GM23338 (cell line): Measurements from ENCODE around the gene RHBDF2. TPM values are rescaled to one million over a fixed set of nuclear protein-coding genes. Genes with fewer than 3 reads are reported as not detected.

Experiments
- ATAC-seq: fragments of 200-7000 bp; cut with Tn5 transposase; 3 replicates; pipeline ENCODE4 v1.9.1; 2020
- DNase-seq: peaks from one replicate; pipeline ENCODE4 v3.0.0-alpha.2; 2015; ENCODE audit warnings: low spot score
- H2AFZ ChIP-seq: fragments of 200-600 bp; sonication (generic); 2 replicates; pipeline ENCODE4 v1.8.0; 2016; ENCODE audit warnings: antibody characterized with exemption, mild to moderate bottlenecking, moderate library complexity
- H3F3A ChIP-seq: fragments of 200-600 bp; sonication (generic); replicated peaks from 2 replicates; pipeline ENCODE4 v1.8.0; 2017; ENCODE audit warnings: antibody characterized with exemption, mixed run types, low read depth
- H3K27ac ChIP-seq: fragments of 200-600 bp; sonication (generic); 2 replicates; pipeline ENCODE4 v1.6.1; 2016; ENCODE audit warnings: low read depth
- H3K27me3 ChIP-seq: fragments of 200-600 bp; sonication (generic); 2 replicates; pipeline ENCODE4 v1.8.0; 2016; ENCODE audit warnings: mild to moderate bottlenecking, mixed run types, moderate library complexity; ENCODE audit not compliant: insufficient read depth
- H3K36me3 ChIP-seq: fragments of 200-600 bp; sonication (generic); 2 replicates; pipeline ENCODE4 v1.8.0; 2016; ENCODE audit warnings: mild to moderate bottlenecking; ENCODE audit not compliant: insufficient read depth
- H3K4me1 ChIP-seq: fragments of 200-600 bp; sonication (generic); 2 replicates; pipeline ENCODE4 v1.8.0; 2016; ENCODE audit warnings: mild to moderate bottlenecking, moderate library complexity; ENCODE audit not compliant: insufficient read depth
- H3K4me2 ChIP-seq: fragments of 200-600 bp; sonication (generic); 2 replicates; pipeline ENCODE4 v1.7.1; 2017; ENCODE audit warnings: mixed run types
- H3K4me3 ChIP-seq: fragments of 200-600 bp; sonication (generic); 2 replicates; pipeline ENCODE4 v1.6.1; 2016; ENCODE audit warnings: mixed run types
- H3K79me2 ChIP-seq: fragments of 200-600 bp; sonication (generic); replicated peaks from 2 replicates; pipeline ENCODE4 v1.8.0; 2017; ENCODE audit warnings: mild to moderate bottlenecking; ENCODE audit not compliant: insufficient read depth
- H3K9me2 ChIP-seq: fragments of 200-600 bp; sonication (generic); 2 replicates; pipeline ENCODE4 v1.8.0; 2017; ENCODE audit not compliant: insufficient read depth
- H4K20me1 ChIP-seq: fragments of 200-600 bp; sonication (generic); replicated peaks from 2 replicates; pipeline ENCODE4 v1.8.0; 2017; ENCODE audit warnings: mild to moderate bottlenecking; ENCODE audit not compliant: insufficient read depth
- H3K27ac Mint-ChIP-seq: 2 replicates; pipeline ENCODE4 v1.8.0; 2020; ENCODE audit warnings: inconsistent platforms, mild to moderate bottlenecking, moderate library complexity, mixed read lengths
- H3K27me3 Mint-ChIP-seq: 3 replicates; pipeline ENCODE4 v1.8.0; 2022; ENCODE audit warnings: low read depth, mild to moderate bottlenecking, moderate library complexity, mixed read lengths, inconsistent platforms; ENCODE audit not compliant: insufficient read depth, poor library complexity
- H3K36me3 Mint-ChIP-seq: 3 replicates; pipeline ENCODE4 v1.8.0; 2021; ENCODE audit warnings: low read depth, mild to moderate bottlenecking, inconsistent platforms, moderate library complexity, mixed read lengths
- H3K4me1 Mint-ChIP-seq: 3 replicates; pipeline ENCODE4 v1.8.0; 2020; ENCODE audit warnings: mild to moderate bottlenecking, inconsistent platforms, mixed read lengths
- H3K4me3 Mint-ChIP-seq: 3 replicates; pipeline ENCODE4 v1.8.0; 2021; ENCODE audit warnings: moderate library complexity, mild to moderate bottlenecking, inconsistent platforms, mixed read lengths
- H3K9me3 Mint-ChIP-seq: 3 replicates; pipeline ENCODE4 v1.8.0; 2020; ENCODE audit warnings: moderate library complexity, mild to moderate bottlenecking, inconsistent platforms, mixed read lengths
- CREB1 ChIP-seq: fragments of 250-450 bp; sonication (Bioruptor Pico); IDR thresholded peaks from 2 replicates; pipeline ENCODE4 v1.5.0; 2020; ENCODE audit warnings: low read depth, mild to moderate bottlenecking, moderate library complexity
- EZH2 ChIP-seq: fragments of 200-600 bp; sonication (generic); IDR thresholded peaks from one replicate; pipeline ENCODE4 v1.8.0; 2017; ENCODE audit warnings: antibody characterized with exemption, mild to moderate bottlenecking, low read depth; ENCODE audit not compliant: unreplicated experiment
- EZH2phosphoT487 ChIP-seq: fragments of 200-600 bp; sonication (generic); IDR thresholded peaks from one replicate; pipeline ENCODE4 v1.8.1; 2018; ENCODE audit warnings: antibody characterized with exemption; ENCODE audit not compliant: unreplicated experiment
- JUNB ChIP-seq: IDR thresholded peaks from one replicate; pipeline ENCODE4 v1.6.1; 2016; ENCODE audit warnings: antibody characterized with exemption; ENCODE audit not compliant: unreplicated experiment
- NANOG ChIP-seq: IDR thresholded peaks from 2 replicates; pipeline ENCODE4 v1.6.1; 2016; ENCODE audit warnings: antibody characterized with exemption, borderline replicate concordance
- POLR2AphosphoS5 ChIP-seq: IDR thresholded peaks from 2 replicates; pipeline ENCODE4 v1.6.1; 2016; ENCODE audit warnings: antibody characterized with exemption, low read depth
- STAT1 ChIP-seq: IDR thresholded peaks from one replicate; pipeline ENCODE4 v1.6.1; 2016; ENCODE audit warnings: antibody characterized with exemption; ENCODE audit not compliant: unreplicated experiment
- ZNF114 ChIP-seq: fragments of 250-450 bp; sonication (Bioruptor Pico); IDR thresholded peaks from 2 replicates; pipeline ENCODE4 v1.5.0; 2020; ENCODE audit warnings: mild to moderate bottlenecking, moderate library complexity
- ZNF331 ChIP-seq: fragments of 250-450 bp; sonication (Bioruptor Pico); IDR thresholded peaks from 2 replicates; pipeline ENCODE4 v1.5.0; 2020; ENCODE audit warnings: low read depth, mild to moderate bottlenecking, moderate library complexity
- polyA plus RNA-seq: library from polyadenylated mRNA; unstranded; fragments of >200 nt; fragmentation: Nextera tagmentation; extraction: Ambion mirVana; gene quantifications from 2 replicates; pipeline ENCODE4 v1.2.1, GENCODE V29; 2016
- total RNA-seq: library from RNA; depleted of rRNA; stranded (reverse); fragments of >200 nt; shearing (Covaris generic); gene quantifications from 2 replicates; pipeline ENCODE4 v1.2.3, GENCODE V29; 2014
- TF ChIP-seq, protein P1 (sequence below): fragments of 250-450 bp; sonication (Bioruptor Pico); IDR thresholded peaks from 2 replicates; pipeline ENCODE4 v1.5.0; 2020; ENCODE audit warnings: mild to moderate bottlenecking, moderate library complexity
- TF ChIP-seq, protein P2 (sequence below), 2 experiments: fragments of 200-600 bp in 1 of 2; sonication (generic) in 1 of 2; conservative IDR thresholded peaks; 2 replicates each; pipeline versions ENCODE4 v1.5.1 to v1.6.1; 2016 to 2017; ENCODE audit warnings: antibody characterized with exemption in 2 of 2, low read depth in 2 of 2, mild to moderate bottlenecking in 2 of 2, moderate library complexity in 1 of 2
- TF ChIP-seq, protein P3 (sequence below): IDR thresholded peaks from one replicate; pipeline ENCODE4 v1.6.1; 2018; ENCODE audit warnings: antibody characterized with exemption; ENCODE audit not compliant: unreplicated experiment
- TF ChIP-seq, protein P4 (sequence below): IDR thresholded peaks from 2 replicates; pipeline ENCODE4 v1.6.1; 2016; ENCODE audit warnings: antibody characterized with exemption

RHBDF2 gene
- total and polyA plus RNA-seq, 2 experiments from 2014 or later: 9.4 to 29.5 TPM

DNA sequence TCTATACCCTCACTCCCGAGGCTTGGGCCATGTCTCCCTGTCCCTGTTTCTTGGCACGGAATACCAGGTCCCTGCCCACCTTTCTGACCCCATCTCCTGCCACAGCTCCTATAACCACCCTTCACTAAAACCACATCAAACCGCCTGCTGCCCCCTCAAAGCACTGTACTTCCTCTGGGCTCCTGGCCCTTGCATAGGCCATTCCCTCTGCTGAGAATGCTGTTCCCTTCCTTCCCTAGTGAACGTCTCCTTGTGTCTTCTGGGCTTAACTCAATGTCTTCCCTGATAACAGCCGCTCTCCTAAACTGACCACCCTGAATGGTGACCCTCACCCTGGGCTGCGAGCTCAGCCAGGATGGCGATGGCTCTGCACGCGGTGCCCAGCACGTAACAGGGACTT is 23.1 kb downstream of the RHBDF2 start:
- H3K79me2 ChIP-seq: no peaks in the 10 kb centered on the region
- no peaks in the 10 kb centered on the region for H3K27me3 ChIP-seq
- no peaks in the 10 kb centered on the region for H3K4me1 Mint-ChIP-seq
- DNase-seq: no peak
- no peak overlapping the region for H3K4me3 Mint-ChIP-seq
- H3K36me3 Mint-ChIP-seq: peaks cover 3% of the 10 kb centered on the region; the same call in 1 of the 3 replicates
- no peaks in the 10 kb centered on the region for H4K20me1 ChIP-seq
- H3K9me3 Mint-ChIP-seq: no peaks in the 10 kb centered on the region
- no peak overlapping the region for H3K4me3 ChIP-seq
- H3K9me2 ChIP-seq: no peaks in the 10 kb centered on the region
- no peak for ATAC-seq
- no peaks in the 10 kb centered on the region for H3K36me3 ChIP-seq
- H3K4me1 ChIP-seq: no peaks in the 10 kb centered on the region
- peaks cover 11% of the 10 kb centered on the region for H3K27me3 Mint-ChIP-seq
- no peaks in the 10 kb centered on the region for H3F3A ChIP-seq
- H3K4me2 ChIP-seq: no peak overlapping the region
- H2AFZ ChIP-seq: no peak overlapping the region
- H3K27ac ChIP-seq: no peak overlapping the region
- TF ChIP-seq EZH2 (no peak), EZH2phosphoT487 (no peak), ZNF114 (no peak), ZNF331 (CRISPR knock-in tag) (no peak), NANOG (no peak), STAT1 (no peak), CREB1 (no peak), JUNB (no peak), POLR2AphosphoS5 (no peak)
- TF ChIP-seq, protein P1, sequence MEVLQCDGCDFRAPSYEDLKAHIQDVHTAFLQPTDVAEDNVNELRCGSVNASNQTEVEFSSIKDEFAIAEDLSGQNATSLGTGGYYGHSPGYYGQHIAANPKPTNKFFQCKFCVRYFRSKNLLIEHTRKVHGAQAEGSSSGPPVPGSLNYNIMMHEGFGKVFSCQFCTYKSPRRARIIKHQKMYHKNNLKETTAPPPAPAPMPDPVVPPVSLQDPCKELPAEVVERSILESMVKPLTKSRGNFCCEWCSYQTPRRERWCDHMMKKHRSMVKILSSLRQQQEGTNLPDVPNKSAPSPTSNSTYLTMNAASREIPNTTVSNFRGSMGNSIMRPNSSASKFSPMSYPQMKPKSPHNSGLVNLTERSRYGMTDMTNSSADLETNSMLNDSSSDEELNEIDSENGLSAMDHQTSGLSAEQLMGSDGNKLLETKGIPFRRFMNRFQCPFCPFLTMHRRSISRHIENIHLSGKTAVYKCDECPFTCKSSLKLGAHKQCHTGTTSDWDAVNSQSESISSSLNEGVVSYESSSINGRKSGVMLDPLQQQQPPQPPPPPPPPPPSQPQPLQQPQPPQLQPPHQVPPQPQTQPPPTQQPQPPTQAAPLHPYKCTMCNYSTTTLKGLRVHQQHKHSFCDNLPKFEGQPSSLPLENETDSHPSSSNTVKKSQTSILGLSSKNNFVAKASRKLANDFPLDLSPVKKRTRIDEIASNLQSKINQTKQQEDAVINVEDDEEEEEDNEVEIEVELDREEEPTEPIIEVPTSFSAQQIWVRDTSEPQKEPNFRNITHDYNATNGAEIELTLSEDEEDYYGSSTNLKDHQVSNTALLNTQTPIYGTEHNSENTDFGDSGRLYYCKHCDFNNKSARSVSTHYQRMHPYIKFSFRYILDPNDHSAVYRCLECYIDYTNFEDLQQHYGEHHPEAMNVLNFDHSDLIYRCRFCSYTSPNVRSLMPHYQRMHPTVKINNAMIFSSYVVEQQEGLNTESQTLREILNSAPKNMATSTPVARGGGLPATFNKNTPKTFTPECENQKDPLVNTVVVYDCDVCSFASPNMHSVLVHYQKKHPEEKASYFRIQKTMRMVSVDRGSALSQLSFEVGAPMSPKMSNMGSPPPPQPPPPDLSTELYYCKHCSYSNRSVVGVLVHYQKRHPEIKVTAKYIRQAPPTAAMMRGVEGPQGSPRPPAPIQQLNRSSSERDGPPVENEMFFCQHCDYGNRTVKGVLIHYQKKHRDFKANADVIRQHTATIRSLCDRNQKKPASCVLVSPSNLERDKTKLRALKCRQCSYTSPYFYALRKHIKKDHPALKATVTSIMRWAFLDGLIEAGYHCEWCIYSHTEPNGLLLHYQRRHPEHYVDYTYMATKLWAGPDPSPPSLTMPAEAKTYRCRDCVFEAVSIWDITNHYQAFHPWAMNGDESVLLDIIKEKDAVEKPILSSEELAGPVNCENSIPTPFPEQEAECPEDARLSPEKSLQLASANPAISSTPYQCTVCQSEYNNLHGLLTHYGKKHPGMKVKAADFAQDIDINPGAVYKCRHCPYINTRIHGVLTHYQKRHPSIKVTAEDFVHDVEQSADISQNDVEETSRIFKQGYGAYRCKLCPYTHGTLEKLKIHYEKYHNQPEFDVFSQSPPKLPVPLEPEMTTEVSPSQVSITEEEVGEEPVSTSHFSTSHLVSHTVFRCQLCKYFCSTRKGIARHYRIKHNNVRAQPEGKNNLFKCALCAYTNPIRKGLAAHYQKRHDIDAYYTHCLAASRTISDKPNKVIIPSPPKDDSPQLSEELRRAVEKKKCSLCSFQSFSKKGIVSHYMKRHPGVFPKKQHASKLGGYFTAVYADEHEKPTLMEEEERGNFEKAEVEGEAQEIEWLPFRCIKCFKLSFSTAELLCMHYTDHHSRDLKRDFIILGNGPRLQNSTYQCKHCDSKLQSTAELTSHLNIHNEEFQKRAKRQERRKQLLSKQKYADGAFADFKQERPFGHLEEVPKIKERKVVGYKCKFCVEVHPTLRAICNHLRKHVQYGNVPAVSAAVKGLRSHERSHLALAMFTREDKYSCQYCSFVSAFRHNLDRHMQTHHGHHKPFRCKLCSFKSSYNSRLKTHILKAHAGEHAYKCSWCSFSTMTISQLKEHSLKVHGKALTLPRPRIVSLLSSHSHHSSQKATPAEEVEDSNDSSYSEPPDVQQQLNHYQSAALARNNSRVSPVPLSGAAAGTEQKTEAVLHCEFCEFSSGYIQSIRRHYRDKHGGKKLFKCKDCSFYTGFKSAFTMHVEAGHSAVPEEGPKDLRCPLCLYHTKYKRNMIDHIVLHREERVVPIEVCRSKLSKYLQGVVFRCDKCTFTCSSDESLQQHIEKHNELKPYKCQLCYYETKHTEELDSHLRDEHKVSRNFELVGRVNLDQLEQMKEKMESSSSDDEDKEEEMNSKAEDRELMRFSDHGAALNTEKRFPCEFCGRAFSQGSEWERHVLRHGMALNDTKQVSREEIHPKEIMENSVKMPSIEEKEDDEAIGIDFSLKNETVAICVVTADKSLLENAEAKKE (CRISPR knock-in tag): no peak
- TF ChIP-seq, protein P2, sequence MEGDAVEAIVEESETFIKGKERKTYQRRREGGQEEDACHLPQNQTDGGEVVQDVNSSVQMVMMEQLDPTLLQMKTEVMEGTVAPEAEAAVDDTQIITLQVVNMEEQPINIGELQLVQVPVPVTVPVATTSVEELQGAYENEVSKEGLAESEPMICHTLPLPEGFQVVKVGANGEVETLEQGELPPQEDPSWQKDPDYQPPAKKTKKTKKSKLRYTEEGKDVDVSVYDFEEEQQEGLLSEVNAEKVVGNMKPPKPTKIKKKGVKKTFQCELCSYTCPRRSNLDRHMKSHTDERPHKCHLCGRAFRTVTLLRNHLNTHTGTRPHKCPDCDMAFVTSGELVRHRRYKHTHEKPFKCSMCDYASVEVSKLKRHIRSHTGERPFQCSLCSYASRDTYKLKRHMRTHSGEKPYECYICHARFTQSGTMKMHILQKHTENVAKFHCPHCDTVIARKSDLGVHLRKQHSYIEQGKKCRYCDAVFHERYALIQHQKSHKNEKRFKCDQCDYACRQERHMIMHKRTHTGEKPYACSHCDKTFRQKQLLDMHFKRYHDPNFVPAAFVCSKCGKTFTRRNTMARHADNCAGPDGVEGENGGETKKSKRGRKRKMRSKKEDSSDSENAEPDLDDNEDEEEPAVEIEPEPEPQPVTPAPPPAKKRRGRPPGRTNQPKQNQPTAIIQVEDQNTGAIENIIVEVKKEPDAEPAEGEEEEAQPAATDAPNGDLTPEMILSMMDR (conservative IDR thresholded peaks at IDR 0.05; ENCODE audit: low read depth in 2 of 2): no peak
- TF ChIP-seq, protein P3, sequence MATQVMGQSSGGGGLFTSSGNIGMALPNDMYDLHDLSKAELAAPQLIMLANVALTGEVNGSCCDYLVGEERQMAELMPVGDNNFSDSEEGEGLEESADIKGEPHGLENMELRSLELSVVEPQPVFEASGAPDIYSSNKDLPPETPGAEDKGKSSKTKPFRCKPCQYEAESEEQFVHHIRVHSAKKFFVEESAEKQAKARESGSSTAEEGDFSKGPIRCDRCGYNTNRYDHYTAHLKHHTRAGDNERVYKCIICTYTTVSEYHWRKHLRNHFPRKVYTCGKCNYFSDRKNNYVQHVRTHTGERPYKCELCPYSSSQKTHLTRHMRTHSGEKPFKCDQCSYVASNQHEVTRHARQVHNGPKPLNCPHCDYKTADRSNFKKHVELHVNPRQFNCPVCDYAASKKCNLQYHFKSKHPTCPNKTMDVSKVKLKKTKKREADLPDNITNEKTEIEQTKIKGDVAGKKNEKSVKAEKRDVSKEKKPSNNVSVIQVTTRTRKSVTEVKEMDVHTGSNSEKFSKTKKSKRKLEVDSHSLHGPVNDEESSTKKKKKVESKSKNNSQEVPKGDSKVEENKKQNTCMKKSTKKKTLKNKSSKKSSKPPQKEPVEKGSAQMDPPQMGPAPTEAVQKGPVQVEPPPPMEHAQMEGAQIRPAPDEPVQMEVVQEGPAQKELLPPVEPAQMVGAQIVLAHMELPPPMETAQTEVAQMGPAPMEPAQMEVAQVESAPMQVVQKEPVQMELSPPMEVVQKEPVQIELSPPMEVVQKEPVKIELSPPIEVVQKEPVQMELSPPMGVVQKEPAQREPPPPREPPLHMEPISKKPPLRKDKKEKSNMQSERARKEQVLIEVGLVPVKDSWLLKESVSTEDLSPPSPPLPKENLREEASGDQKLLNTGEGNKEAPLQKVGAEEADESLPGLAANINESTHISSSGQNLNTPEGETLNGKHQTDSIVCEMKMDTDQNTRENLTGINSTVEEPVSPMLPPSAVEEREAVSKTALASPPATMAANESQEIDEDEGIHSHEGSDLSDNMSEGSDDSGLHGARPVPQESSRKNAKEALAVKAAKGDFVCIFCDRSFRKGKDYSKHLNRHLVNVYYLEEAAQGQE: no peak
- TF ChIP-seq, protein P4, sequence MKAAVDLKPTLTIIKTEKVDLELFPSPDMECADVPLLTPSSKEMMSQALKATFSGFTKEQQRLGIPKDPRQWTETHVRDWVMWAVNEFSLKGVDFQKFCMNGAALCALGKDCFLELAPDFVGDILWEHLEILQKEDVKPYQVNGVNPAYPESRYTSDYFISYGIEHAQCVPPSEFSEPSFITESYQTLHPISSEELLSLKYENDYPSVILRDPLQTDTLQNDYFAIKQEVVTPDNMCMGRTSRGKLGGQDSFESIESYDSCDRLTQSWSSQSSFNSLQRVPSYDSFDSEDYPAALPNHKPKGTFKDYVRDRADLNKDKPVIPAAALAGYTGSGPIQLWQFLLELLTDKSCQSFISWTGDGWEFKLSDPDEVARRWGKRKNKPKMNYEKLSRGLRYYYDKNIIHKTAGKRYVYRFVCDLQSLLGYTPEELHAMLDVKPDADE: no peak
- no peak overlapping the region for H3K27ac Mint-ChIP-seq
